GM21381 (cell line): ENCODE measurements around the gene CUX1.

Experiments used
- ATAC-seq: cut with Tn5 transposase; IDR thresholded peaks from one replicate; pipeline ENCODE4 v1.9.1; 2021; ENCODE audit warnings: mild to moderate bottlenecking, moderate library complexity; ENCODE audit not compliant: unreplicated experiment

Gene CUX1, protein sequence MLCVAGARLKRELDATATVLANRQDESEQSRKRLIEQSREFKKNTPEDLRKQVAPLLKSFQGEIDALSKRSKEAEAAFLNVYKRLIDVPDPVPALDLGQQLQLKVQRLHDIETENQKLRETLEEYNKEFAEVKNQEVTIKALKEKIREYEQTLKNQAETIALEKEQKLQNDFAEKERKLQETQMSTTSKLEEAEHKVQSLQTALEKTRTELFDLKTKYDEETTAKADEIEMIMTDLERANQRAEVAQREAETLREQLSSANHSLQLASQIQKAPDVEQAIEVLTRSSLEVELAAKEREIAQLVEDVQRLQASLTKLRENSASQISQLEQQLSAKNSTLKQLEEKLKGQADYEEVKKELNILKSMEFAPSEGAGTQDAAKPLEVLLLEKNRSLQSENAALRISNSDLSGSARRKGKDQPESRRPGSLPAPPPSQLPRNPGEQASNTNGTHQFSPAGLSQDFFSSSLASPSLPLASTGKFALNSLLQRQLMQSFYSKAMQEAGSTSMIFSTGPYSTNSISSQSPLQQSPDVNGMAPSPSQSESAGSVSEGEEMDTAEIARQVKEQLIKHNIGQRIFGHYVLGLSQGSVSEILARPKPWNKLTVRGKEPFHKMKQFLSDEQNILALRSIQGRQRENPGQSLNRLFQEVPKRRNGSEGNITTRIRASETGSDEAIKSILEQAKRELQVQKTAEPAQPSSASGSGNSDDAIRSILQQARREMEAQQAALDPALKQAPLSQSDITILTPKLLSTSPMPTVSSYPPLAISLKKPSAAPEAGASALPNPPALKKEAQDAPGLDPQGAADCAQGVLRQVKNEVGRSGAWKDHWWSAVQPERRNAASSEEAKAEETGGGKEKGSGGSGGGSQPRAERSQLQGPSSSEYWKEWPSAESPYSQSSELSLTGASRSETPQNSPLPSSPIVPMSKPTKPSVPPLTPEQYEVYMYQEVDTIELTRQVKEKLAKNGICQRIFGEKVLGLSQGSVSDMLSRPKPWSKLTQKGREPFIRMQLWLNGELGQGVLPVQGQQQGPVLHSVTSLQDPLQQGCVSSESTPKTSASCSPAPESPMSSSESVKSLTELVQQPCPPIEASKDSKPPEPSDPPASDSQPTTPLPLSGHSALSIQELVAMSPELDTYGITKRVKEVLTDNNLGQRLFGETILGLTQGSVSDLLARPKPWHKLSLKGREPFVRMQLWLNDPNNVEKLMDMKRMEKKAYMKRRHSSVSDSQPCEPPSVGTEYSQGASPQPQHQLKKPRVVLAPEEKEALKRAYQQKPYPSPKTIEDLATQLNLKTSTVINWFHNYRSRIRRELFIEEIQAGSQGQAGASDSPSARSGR (N-terminal part only)

GRCh38 chr7:101817471-101818286 is at the start of gene CUX1:
TSS of gene CUX1 (plus strand) at chr7:101817626. CDS start at chr7:101817640, 14 bp downstream.
- ATAC-seq = no peak

GRCh38 chr7:101768280-101768679 is 49.1 kb upstream of the CUX1 start:
- no peak for ATAC-seq

DNA sequence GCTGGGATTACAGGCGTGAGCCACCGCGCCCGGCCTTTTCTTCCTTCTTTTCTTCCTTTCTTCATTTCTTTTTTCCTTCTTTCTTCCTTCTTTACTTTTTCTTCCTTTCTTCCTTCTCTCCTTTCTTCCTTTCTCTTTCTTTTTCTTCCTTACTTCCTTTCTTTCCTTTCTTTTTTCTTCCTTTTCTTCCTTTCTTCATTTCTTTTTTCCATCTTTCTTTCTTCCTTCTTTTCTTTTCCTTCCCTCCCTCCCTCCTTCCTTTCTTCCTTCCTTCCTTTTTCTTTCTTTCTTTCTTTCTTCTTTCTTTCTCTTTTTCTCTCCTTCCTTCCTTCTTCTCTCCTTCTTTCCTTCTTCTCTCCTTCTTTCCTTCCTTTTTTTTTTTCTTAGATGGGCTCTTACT is 47.0 kb upstream of the CUX1 start:
- ATAC-seq = no peak

DNA sequence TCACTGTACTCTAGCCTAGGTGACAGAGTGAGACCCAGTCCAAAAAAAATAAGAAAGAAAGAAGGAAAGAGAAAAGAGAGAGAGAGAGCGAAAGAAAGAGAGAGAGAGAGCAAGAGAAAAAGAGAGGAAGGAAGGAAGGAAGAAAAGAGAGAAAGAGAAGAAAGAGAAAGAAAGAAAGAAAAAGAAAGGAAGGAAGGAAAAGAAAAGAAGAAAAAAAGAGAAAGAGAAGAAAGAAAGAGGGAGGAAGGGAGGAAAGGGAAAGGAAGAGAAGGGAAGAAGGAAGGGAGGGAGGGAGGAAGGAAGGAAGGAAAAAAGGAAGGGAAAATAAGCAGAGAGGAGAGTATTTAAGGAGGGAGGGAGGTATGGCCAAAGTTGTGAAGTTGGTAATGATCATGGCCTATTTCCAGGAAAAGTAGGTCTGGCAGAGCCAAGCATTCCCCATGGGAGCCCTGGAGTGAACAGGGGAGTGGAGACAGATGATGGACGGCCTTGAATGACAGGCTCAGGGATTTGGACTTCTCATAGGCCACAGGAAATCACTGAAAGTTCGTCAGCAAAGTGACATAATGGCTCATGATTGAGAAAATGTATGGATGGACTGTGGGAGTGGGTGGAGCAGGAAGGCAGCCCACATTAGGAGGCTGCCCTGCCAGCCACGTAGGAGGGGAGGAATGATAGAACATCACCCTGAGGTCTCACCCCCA is 44.8 kb upstream of the CUX1 start:
- no peak for ATAC-seq

DNA sequence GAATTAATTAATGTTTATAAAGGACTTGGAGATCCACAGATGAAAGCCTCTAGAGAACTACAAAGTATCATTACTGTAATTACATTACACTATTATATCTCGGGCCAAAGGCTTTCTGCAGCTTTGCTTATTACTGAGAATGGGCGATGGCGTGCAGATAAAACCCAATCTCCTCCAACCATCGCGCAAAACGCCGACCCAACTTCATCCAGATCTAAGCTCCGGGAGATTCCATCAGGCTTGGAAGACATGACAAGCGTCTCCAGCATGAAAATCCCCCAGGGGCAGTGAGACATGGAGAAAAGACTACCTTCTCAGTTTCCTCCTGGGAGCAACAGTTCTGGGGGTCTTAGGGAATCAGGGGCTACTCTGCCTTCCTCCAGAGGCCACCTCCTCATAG is 42.2 kb upstream of the CUX1 start:
- no peak for ATAC-seq

DNA sequence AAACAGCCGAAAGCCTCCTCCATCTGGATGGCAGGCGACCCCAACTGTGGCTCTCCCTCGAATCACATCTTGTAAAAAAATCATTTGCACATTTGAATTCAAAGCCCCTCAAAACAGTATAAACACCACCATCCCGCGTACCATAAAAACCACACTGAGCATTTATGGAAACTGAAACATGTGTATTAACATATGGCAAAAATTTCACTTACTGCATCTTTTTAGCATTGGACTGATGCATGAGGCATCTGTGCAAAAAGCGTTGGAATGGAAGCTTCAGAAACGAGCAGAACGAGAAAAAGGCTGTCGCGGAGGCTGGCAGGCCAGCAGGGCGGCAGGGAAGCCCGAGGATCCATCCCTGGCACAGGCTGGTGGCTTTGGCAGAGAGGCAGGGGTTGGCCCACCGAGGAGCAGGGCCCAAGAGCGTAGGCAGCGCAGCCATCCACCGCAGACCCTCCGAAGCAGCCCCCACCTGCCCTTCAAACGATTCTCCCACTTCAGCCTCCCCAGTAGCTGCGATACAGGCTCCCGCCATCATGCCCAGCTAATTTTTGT is 39.3 kb upstream of the CUX1 start:
- ATAC-seq = no peak

GRCh38 chr7:101779267-101779666 is 38.2 kb upstream of the CUX1 start:
- ATAC-seq = no peak

DNA sequence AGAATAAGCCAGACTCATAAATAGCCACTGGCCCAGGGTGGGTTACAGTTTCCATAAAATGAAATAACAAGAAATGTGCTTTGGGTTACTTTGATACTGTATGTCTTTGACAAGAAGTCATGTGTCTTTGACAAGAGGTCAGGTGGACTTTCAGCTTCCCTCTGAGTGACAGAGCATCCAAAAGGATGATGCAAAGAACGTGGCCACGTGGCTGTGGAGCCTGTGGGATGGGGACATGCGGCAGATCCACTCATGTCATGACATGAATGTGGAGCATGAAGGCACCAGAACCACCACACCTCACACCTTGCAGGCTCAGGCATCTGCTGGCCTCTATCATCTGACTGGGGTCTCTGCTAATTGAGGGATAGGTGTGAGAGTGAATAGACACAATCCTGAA is 37.1 kb upstream of the CUX1 start:
- ATAC-seq = no peak

GRCh38 chr7:101781439-101781838 is 36.0 kb upstream of the CUX1 start:
- no peak for ATAC-seq

DNA sequence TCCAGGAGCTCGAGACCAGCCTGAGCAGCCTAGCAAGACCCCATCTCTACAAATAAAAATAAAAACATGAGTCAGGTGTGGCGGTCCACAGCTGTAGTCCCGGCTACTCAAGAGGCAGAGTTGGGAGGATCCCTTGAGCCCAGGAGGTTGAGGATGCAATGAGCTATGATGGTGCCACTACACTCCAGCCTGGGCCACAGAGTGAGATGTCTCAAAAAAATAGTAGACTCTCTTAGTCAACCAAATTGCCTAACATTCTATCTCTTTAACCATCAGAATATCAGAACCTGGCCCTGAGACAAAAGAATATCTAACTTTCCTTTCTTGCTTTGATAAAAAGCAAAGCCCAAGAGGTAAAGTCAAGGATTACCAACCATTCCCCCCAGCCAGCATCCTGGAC is 35.0 kb upstream of the CUX1 start:
- no peak for ATAC-seq

- no peak for ATAC-seq
Measured at GRCh38 chr7:101782896-101783295, 34.5 kb upstream of the CUX1 start.

- ATAC-seq = no peak
Measured at GRCh38 chr7:101783381-101784181, 33.8 kb upstream of the CUX1 start.

- ATAC-seq = no peak
Measured at GRCh38 chr7:101784292-101785127, 32.9 kb upstream of the CUX1 start.

DNA sequence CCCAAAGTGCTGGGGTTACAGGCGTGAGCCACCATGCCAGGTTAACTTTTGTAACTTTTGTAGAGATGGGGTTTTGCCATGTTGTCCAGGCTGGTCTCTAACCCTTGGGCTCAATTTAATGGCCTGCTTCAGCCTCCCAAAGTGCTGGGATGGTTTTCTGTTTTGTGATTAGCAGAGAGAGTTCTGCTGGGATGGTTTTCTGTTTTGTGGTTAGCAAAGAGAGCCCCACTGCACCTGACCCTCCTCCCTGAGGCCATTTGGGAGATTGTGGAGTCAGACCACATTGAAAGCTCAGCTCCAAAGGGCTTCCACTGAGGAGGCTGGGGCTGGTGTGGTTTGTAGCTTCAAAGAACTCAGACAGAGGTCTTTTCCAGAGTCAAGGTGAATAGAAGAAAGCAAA is 29.6 kb upstream of the CUX1 start:
- ATAC-seq = no peak

- no peak for ATAC-seq
Measured at GRCh38 chr7:101788517-101788916, 28.9 kb upstream of the CUX1 start.

- ATAC-seq = no peak
Measured at GRCh38 chr7:101790566-101791293, 26.7 kb upstream of the CUX1 start.
